ENCODE data around the gene PMEPA1. TPM values are rescaled to one million over a fixed set of nuclear protein-coding genes. Genes with fewer than 3 reads are reported as not detected.

The PMEPA1 gene
- total RNA-seq (10 to 100 TPM; 14.3 to 15.8 TPM), polyA plus RNA-seq (ENCODE audit: insufficient read length in 2 of 2) (10 to 100 TPM; 23.6 to 30.5 TPM)
- long read RNA-seq, donor 1, full-length matches to known transcripts: 17 of 17 reads
- long read RNA-seq, donor 1, partial matches to known transcripts: 0 of 17 reads
- long read RNA-seq, donor 1, other reads (novel, unspliced or antisense): 0 of 17 reads
- long read RNA-seq, donor 2, full-length matches to known transcripts: 6 of 6 reads
- long read RNA-seq, donor 2, partial matches to known transcripts: 0 of 6 reads
- long read RNA-seq, donor 2, other reads (novel, unspliced or antisense): 0 of 6 reads
- long read RNA-seq, donor 3, full-length matches to known transcripts: 10 of 10 reads
- long read RNA-seq, donor 3, partial matches to known transcripts: 0 of 10 reads
- long read RNA-seq, donor 3, other reads (novel, unspliced or antisense): 0 of 10 reads
- long read RNA-seq, donor 4, full-length matches to known transcripts: 13 of 13 reads
- long read RNA-seq, donor 4, partial matches to known transcripts: 0 of 13 reads
- long read RNA-seq, donor 4, other reads (novel, unspliced or antisense): 0 of 13 reads

DNA sequence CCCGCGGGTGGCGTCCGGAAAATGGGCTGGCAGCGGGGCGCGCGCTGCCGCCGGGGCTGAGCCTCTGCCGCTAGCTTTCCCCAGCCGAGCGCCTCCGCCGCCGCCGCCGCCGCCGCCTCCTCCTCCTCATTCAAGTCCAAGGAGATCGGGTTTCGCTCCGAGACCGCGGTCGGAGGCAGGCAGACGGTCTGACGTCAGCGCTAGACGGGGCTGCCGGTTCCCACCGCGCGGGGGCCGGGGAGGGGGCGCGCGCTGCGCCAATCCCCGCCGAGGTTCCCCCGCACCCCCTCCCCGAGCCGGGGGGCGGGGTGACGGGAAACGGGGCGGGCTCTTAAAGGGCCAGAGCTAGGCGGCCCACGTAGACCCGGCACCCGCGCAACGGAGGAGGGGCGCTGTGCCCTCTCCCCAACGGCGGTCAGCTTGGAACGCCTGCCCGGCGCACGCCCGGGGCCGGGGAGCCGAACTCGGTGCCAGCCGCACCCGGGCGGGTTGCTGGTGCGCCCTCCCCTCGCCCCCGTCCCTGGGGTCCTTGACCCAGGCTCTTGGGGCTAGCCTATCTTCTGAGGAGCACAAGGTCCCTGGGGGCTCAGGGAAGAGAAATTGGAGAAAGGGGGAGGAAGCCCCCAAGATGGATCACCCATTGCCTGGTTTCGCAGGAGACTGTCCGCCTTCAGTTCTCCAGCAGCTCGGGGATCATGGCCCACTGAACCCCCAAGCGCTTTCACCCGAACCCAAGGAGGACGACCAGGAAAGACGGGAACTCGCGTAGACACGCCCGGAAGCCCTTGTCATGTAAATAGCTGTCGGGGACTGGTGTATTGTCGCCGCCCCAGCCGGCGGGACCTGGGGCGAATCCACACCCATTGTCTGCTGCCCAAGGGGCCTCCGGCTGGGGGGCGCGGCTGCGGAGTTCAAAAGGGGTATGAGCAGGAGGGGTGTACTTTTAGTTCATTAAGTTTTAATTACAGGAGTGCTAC lies at the start of gene PMEPA1:
PMEPA1 (minus strand) TSS at position 193 of the 977 bp plus-strand sequence. CDS start 433 bp downstream, outside the sequence.
- H3K4me3 ChIP-seq (ENCODE audit: low read depth, low read length): peak within 1 kb of the TSS; percentile 68
- H3K36me3 ChIP-seq (ENCODE audit: control insufficient read depth, insufficient read depth, low read length): no peaks in the 10 kb centered on the region
- WGBS (ENCODE audit: insufficient coverage): under 1% methylated on average over 88 of the region's 92 CpGs
- no peaks in the 10 kb centered on the region for H3K9me3 ChIP-seq (ENCODE audit: control insufficient read depth, insufficient read depth, low read length)
- H3K27me3 ChIP-seq (ENCODE audit: control insufficient read depth, insufficient read depth, low read length): no peaks in the 10 kb centered on the region
- H3K27ac ChIP-seq (ENCODE audit: low read depth, low read length): peak within 1 kb of the TSS; percentile 76
- DNase-seq (ENCODE audit: low read depth in 4 of 6, low spot score in 6 of 6): peak; percentile 75 to 98 (median 89)
- H3K4me1 ChIP-seq (ENCODE audit: control insufficient read depth, insufficient read depth, low read length): peaks cover 85% of the 10 kb centered on the region

DNA sequence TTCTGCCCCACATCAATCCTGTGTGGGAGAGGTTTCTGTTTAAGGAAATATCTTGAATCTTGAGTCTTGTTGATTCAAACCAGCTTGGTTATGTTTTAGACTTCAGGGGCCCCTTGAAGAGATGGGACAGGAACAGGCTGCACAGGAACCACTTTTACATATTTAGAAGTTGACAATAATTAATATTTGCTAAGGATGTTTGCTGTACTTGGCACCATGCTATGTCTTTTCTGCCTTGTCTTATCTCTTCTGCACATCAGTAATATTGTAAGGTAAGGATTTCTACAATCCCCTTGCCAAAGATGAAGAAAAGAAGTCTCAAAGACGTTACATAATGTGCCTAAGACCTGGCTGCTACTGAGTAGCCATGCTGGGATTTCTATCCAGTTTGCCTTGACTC lies 48.0 kb upstream of the PMEPA1 start:
- WGBS (ENCODE audit: insufficient coverage): 50% methylated on average over 1 of the region's 1 CpG
- H3K9me3 ChIP-seq (ENCODE audit: control insufficient read depth, insufficient read depth, low read length): no peaks in the 10 kb centered on the region
- H3K27me3 ChIP-seq (ENCODE audit: control insufficient read depth, insufficient read depth, low read length): no peaks in the 10 kb centered on the region
- H3K4me1 ChIP-seq (ENCODE audit: control insufficient read depth, insufficient read depth, low read length): peaks cover 8% of the 10 kb centered on the region
- DNase-seq (ENCODE audit: low read depth in 4 of 6, low spot score in 6 of 6): no peak
- H3K4me3 ChIP-seq (ENCODE audit: low read depth, low read length): no peak overlapping the region
- no peaks in the 10 kb centered on the region for H3K36me3 ChIP-seq (ENCODE audit: control insufficient read depth, insufficient read depth, low read length)
- H3K27ac ChIP-seq (ENCODE audit: low read depth, low read length): no peak overlapping the region

GRCh38 chr20:57756921-57757320 lies 47.1 kb upstream of the PMEPA1 start:
- 98% methylated on average over 4 of the region's 4 CpGs for WGBS (ENCODE audit: insufficient coverage)
- Histone ChIP-seq H3K9me3 (ENCODE audit: control insufficient read depth, insufficient read depth, low read length) (no peaks in the 10 kb centered on the region), H3K27ac (ENCODE audit: low read depth, low read length) (no peak overlapping the region), H3K36me3 (ENCODE audit: control insufficient read depth, insufficient read depth, low read length) (no peaks in the 10 kb centered on the region), H3K4me3 (ENCODE audit: low read depth, low read length) (no peak overlapping the region), H3K27me3 (ENCODE audit: control insufficient read depth, insufficient read depth, low read length) (no peaks in the 10 kb centered on the region), H3K4me1 (ENCODE audit: control insufficient read depth, insufficient read depth, low read length) (peaks cover 8% of the 10 kb centered on the region)
- DNase-seq (ENCODE audit: low read depth in 4 of 6, low spot score in 6 of 6): no peak

- Histone ChIP-seq H3K27ac (ENCODE audit: low read depth, low read length) (no peak overlapping the region), H3K4me1 (ENCODE audit: control insufficient read depth, insufficient read depth, low read length) (peaks cover 8% of the 10 kb centered on the region)
- DNase-seq (ENCODE audit: low read depth in 4 of 6, low spot score in 6 of 6): peak in 1 of 6 donors; percentile 79
Observed at GRCh38 chr20:57756213-57756612, 46.4 kb upstream of the PMEPA1 start.

GRCh38 chr20:57755609-57756008 lies 45.8 kb upstream of the PMEPA1 start:
- Histone ChIP-seq H3K27me3 (ENCODE audit: control insufficient read depth, insufficient read depth, low read length) (no peaks in the 10 kb centered on the region), H3K36me3 (ENCODE audit: control insufficient read depth, insufficient read depth, low read length) (no peaks in the 10 kb centered on the region), H3K27ac (ENCODE audit: low read depth, low read length) (no peak overlapping the region), H3K4me1 (ENCODE audit: control insufficient read depth, insufficient read depth, low read length) (peaks cover 8% of the 10 kb centered on the region), H3K4me3 (ENCODE audit: low read depth, low read length) (no peak overlapping the region), H3K9me3 (ENCODE audit: control insufficient read depth, insufficient read depth, low read length) (no peaks in the 10 kb centered on the region)
- no CpG with 5 or more reads among the region's 1 CpG for WGBS (ENCODE audit: insufficient coverage)
- no peak for DNase-seq (ENCODE audit: low read depth in 4 of 6, low spot score in 6 of 6)

More at GRCh38 chr20:57756213-57756612, 46.4 kb upstream of the PMEPA1 start:
- Histone ChIP-seq H3K9me3 (ENCODE audit: control insufficient read depth, insufficient read depth, low read length) (no peaks in the 10 kb centered on the region), H3K36me3 (ENCODE audit: control insufficient read depth, insufficient read depth, low read length) (no peaks in the 10 kb centered on the region), H3K27me3 (ENCODE audit: control insufficient read depth, insufficient read depth, low read length) (no peaks in the 10 kb centered on the region), H3K4me3 (ENCODE audit: low read depth, low read length) (no peak overlapping the region)
- 73% methylated on average over 2 of the region's 4 CpGs for WGBS (ENCODE audit: insufficient coverage)

DNA sequence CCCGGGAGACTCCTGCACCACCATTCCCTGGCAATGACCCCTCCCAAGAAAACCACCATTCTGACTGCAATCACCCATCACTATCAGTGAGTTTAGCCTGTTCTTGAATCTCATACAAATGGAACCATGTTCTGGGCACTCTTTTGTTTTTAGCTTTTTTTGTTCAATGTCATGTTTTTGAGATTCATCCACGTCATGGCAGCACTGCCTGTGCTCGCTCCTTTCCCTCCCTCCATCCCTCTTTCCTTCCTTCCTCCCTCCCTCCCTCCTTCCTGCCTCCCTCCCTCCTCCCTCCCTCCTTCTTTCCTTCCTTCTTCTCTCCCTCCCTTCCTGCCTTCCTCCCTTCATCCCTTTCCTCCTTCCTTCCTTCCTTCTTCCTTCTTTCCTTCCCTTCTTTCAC lies 44.4 kb upstream of the PMEPA1 start:
- 77% methylated on average over 3 of the region's 3 CpGs for WGBS (ENCODE audit: insufficient coverage)
- no peaks in the 10 kb centered on the region for H3K36me3 ChIP-seq (ENCODE audit: control insufficient read depth, insufficient read depth, low read length)

GRCh38 chr20:57753332-57754164 lies 43.7 kb upstream of the PMEPA1 start:
- H3K9me3 ChIP-seq (ENCODE audit: control insufficient read depth, insufficient read depth, low read length): no peaks in the 10 kb centered on the region
- no peak overlapping the region for H3K27ac ChIP-seq (ENCODE audit: low read depth, low read length)
- H3K4me1 ChIP-seq (ENCODE audit: control insufficient read depth, insufficient read depth, low read length): peaks cover 18% of the 10 kb centered on the region
- H3K27me3 ChIP-seq (ENCODE audit: control insufficient read depth, insufficient read depth, low read length): no peaks in the 10 kb centered on the region
- 64% methylated on average over 11 of the region's 14 CpGs for WGBS (ENCODE audit: insufficient coverage)
- no peaks in the 10 kb centered on the region for H3K36me3 ChIP-seq (ENCODE audit: control insufficient read depth, insufficient read depth, low read length)
- H3K4me3 ChIP-seq (ENCODE audit: low read depth, low read length): no peak overlapping the region
- DNase-seq (ENCODE audit: low read depth in 4 of 6, low spot score in 6 of 6): peak in 2 of 6 donors; percentile 26 to 60

More for the DNA sequence above, 44.4 kb upstream of the PMEPA1 start:
- Histone ChIP-seq H3K4me1 (ENCODE audit: control insufficient read depth, insufficient read depth, low read length) (peaks cover 11% of the 10 kb centered on the region), H3K27ac (ENCODE audit: low read depth, low read length) (no peak overlapping the region), H3K27me3 (ENCODE audit: control insufficient read depth, insufficient read depth, low read length) (no peaks in the 10 kb centered on the region), H3K4me3 (ENCODE audit: low read depth, low read length) (no peak overlapping the region), H3K9me3 (ENCODE audit: control insufficient read depth, insufficient read depth, low read length) (no peaks in the 10 kb centered on the region)
- DNase-seq (ENCODE audit: low read depth in 4 of 6, low spot score in 6 of 6): no peak

DNA sequence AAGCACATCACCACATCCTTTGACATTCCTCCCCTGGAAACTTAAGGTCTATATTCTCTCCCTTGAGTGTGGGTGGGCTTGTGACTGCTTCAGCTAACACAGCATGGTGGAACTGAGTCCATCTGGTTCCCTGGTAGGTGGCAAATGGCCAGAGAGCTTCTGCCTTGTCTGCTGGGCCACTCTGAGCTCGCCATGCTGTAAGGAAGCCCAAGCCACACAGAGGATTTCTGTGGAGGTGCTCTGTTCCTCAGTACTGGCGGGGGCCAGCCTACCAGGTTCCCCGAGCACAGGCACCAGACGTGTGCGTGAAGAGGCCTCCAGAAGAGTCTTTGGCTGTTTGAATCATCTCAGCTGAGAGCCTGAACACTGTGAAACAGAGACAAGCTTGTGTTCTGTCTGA lies 41.6 kb upstream of the PMEPA1 start:
- Histone ChIP-seq H3K36me3 (ENCODE audit: control insufficient read depth, insufficient read depth, low read length) (no peaks in the 10 kb centered on the region), H3K27ac (ENCODE audit: low read depth, low read length) (no peak overlapping the region), H3K4me1 (ENCODE audit: control insufficient read depth, insufficient read depth, low read length) (peaks cover 30% of the 10 kb centered on the region), H3K9me3 (ENCODE audit: control insufficient read depth, insufficient read depth, low read length) (no peaks in the 10 kb centered on the region), H3K27me3 (ENCODE audit: control insufficient read depth, insufficient read depth, low read length) (no peaks in the 10 kb centered on the region), H3K4me3 (ENCODE audit: low read depth, low read length) (no peak overlapping the region)
- 88% methylated on average over 5 of the region's 5 CpGs for WGBS (ENCODE audit: insufficient coverage)
- no peak for DNase-seq (ENCODE audit: low read depth in 4 of 6, low spot score in 6 of 6)

GRCh38 chr20:57749869-57750268 lies 40.1 kb upstream of the PMEPA1 start:
- Histone ChIP-seq H3K36me3 (ENCODE audit: control insufficient read depth, insufficient read depth, low read length) (no peaks in the 10 kb centered on the region), H3K27ac (ENCODE audit: low read depth, low read length) (no peak overlapping the region)
- no peak for DNase-seq (ENCODE audit: low read depth in 4 of 6, low spot score in 6 of 6)

More at GRCh38 chr20:57749869-57750268, 40.1 kb upstream of the PMEPA1 start:
- Histone ChIP-seq H3K4me3 (ENCODE audit: low read depth, low read length) (no peak overlapping the region), H3K4me1 (ENCODE audit: control insufficient read depth, insufficient read depth, low read length) (peaks cover 30% of the 10 kb centered on the region), H3K27me3 (ENCODE audit: control insufficient read depth, insufficient read depth, low read length) (no peaks in the 10 kb centered on the region), H3K9me3 (ENCODE audit: control insufficient read depth, insufficient read depth, low read length) (no peaks in the 10 kb centered on the region)
- 100% methylated on average over 3 of the region's 7 CpGs for WGBS (ENCODE audit: insufficient coverage)

Data from spinal cord (tissue), 10 donors.